Endodermal cell (in vitro differentiated cells): ENCODE data around the gene RRP1. TPM values are rescaled to one million over a fixed set of nuclear protein-coding genes. Genes with fewer than 3 reads are reported as not detected.
A peak's percentile ranks its signal among the peaks of the same experiment; 100 is the strongest.

Experiments
- DNase-seq: peaks from one replicate; pipeline ENCODE4 v3.0.0-alpha.2; 2017
- H3K27ac ChIP-seq: 2 replicates; pipeline ENCODE4 v1.5.1; 2013; ENCODE audit warnings: mild to moderate bottlenecking, low read depth, low read length, moderate library complexity
- H3K27me3 ChIP-seq: 2 replicates; pipeline ENCODE4 v1.6.1; 2013; ENCODE audit warnings: mild to moderate bottlenecking, low read length, moderate library complexity; ENCODE audit not compliant: insufficient read depth, control insufficient read depth, poor library complexity, severe bottlenecking
- H3K36me3 ChIP-seq: 2 replicates; pipeline ENCODE4 v1.7.0; 2013; ENCODE audit warnings: mild to moderate bottlenecking, low read length, moderate library complexity; ENCODE audit not compliant: control insufficient read depth, insufficient read depth
- H3K4me1 ChIP-seq: one replicate; pipeline ENCODE4 v1.7.0; 2013; ENCODE audit warnings: low read length; ENCODE audit not compliant: control insufficient read depth, insufficient read depth
- H3K4me3 ChIP-seq: 2 replicates; pipeline ENCODE4 v1.5.1; 2013; ENCODE audit warnings: mild to moderate bottlenecking, low read length, moderate library complexity
- H3K9ac ChIP-seq: 2 replicates; pipeline ENCODE4 v1.6.1; 2013; ENCODE audit warnings: mild to moderate bottlenecking, low read length, moderate library complexity; ENCODE audit not compliant: poor library complexity, severe bottlenecking; ENCODE audit errors: extremely low read depth
- H3K9me3 ChIP-seq: 2 replicates; pipeline ENCODE4 v1.6.1; 2013; ENCODE audit warnings: mild to moderate bottlenecking, low read length, moderate library complexity; ENCODE audit not compliant: control insufficient read depth
- H3K27ac Mint-ChIP-seq: 2 replicates; pipeline ENCODE4 v1.8.0; 2020; ENCODE audit warnings: mixed read lengths
- H3K27me3 Mint-ChIP-seq: 2 replicates; pipeline ENCODE4 v1.8.0; 2021; ENCODE audit warnings: mild to moderate bottlenecking, mixed read lengths; ENCODE audit not compliant: insufficient read depth
- H3K36me3 Mint-ChIP-seq: 2 replicates; pipeline ENCODE4 v1.8.0; 2020; ENCODE audit warnings: low read depth, mixed read lengths
- H3K4me1 Mint-ChIP-seq: 2 replicates; pipeline ENCODE4 v1.8.0; 2020; ENCODE audit warnings: mixed read lengths
- H3K4me3 Mint-ChIP-seq: 2 replicates; pipeline ENCODE4 v1.8.0; 2020; ENCODE audit warnings: mild to moderate bottlenecking, moderate library complexity, mixed read lengths
- H3K9me3 Mint-ChIP-seq: 2 replicates; pipeline ENCODE4 v1.8.0; 2020; ENCODE audit warnings: mild to moderate bottlenecking, mixed read lengths
- WGBS, 2 experiments: methylation state at CpG; one replicate each; pipeline versions ENCODE4 v1.1.5 to v1.1.7; 2013; ENCODE audit warnings: missing lambda C conversion rate in 2 of 2, mixed read lengths in 1 of 2; ENCODE audit not compliant: insufficient coverage in 1 of 2, insufficient read length in 1 of 2; 5-methylcytosine and 5-hydroxymethylcytosine counted together
- total RNA-seq, 2 donors: library from RNA; stranded (reverse); fragmentation: NEBNext Ultra II Directional in 1 of 2; extraction: Animal tissue kit (Norgen Biotek cat#: 25700) in 1 of 2; gene quantifications; 2 replicates in 1 of 2; 3 replicates in 1 of 2; pipeline ENCODE4 v1.2.1, GENCODE V29; 2021
- TF ChIP-seq, protein P1 (sequence below): fragments of 200-600 bp; sonication (generic); conservative IDR thresholded peaks from 2 replicates; pipeline ENCODE4 v1.5.0; 2021; ENCODE audit warnings: antibody characterized with exemption, mild to moderate bottlenecking

The RRP1 gene
- total RNA-seq, 2 donors from 2014 or later = 36.4 to 36.7 TPM

DNA sequence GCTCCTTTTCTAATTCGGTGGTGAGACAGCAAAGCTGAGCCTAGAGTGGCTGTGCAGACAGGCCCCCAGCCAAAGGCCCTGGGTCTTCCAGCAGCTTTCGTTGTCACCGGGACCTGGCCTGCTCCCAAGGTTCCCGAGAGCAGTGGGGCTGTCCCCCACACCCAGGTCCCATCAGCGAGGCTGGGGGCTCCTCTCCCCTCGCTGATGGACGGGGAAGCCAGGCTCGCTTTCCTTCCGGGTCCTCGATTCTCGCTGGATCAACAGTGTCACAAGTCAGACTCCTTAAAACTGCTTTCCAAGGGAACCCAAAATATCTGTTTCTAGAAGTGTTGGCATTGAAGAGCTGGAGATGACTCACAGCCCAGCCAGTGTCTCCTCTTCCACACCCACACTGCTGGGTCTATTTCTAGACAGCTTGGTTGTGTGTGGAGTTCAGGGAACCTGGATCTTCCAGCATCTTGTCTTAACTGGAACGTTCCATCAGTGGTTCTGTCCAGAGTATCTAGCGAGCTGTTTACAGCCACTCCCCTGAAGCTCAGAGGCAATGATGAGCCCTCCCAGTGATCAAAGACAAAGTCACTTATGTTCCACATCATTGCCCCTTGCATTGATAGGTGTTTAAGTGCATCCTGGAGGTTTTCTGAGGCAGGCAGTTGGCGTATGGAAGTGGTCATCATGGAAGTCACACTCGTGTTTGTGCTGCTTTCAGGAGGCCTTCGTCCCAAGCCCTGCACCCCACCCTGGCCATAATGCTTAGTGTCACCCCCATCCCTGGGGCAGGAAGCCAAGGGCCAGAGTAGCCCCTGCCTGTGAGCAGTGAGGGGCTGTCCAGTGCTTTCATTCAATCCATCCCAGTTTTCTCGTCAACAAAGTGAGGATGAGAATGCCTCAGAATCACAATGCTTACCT, 35.2 kb downstream of the RRP1 start:
- Mint-ChIP-seq H3K9me3 (peaks cover 11% of the 10 kb centered on the region), H3K4me3 (no peak overlapping the region), H3K27ac (no peak overlapping the region), H3K36me3 (peaks cover 3% of the 10 kb centered on the region), H3K4me1 (peaks cover 4% of the 10 kb centered on the region), H3K27me3 (peaks cover 1% of the 10 kb centered on the region)
- Histone ChIP-seq H3K4me3 (no peak overlapping the region), H3K9ac (no peak overlapping the region), H3K36me3 (no peaks in the 10 kb centered on the region), H3K27me3 (no peaks in the 10 kb centered on the region), H3K9me3 (no peaks in the 10 kb centered on the region), H3K4me1 (no peaks in the 10 kb centered on the region), H3K27ac (no peak overlapping the region)
- TF ChIP-seq, protein P1, sequence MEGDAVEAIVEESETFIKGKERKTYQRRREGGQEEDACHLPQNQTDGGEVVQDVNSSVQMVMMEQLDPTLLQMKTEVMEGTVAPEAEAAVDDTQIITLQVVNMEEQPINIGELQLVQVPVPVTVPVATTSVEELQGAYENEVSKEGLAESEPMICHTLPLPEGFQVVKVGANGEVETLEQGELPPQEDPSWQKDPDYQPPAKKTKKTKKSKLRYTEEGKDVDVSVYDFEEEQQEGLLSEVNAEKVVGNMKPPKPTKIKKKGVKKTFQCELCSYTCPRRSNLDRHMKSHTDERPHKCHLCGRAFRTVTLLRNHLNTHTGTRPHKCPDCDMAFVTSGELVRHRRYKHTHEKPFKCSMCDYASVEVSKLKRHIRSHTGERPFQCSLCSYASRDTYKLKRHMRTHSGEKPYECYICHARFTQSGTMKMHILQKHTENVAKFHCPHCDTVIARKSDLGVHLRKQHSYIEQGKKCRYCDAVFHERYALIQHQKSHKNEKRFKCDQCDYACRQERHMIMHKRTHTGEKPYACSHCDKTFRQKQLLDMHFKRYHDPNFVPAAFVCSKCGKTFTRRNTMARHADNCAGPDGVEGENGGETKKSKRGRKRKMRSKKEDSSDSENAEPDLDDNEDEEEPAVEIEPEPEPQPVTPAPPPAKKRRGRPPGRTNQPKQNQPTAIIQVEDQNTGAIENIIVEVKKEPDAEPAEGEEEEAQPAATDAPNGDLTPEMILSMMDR = no peak
- DNase-seq = no peak
- whole genome bisulfite sequencing, 2 experiments = 91 to 93% methylated on average over 15 to 17 of the region's 17 CpGs

DNA sequence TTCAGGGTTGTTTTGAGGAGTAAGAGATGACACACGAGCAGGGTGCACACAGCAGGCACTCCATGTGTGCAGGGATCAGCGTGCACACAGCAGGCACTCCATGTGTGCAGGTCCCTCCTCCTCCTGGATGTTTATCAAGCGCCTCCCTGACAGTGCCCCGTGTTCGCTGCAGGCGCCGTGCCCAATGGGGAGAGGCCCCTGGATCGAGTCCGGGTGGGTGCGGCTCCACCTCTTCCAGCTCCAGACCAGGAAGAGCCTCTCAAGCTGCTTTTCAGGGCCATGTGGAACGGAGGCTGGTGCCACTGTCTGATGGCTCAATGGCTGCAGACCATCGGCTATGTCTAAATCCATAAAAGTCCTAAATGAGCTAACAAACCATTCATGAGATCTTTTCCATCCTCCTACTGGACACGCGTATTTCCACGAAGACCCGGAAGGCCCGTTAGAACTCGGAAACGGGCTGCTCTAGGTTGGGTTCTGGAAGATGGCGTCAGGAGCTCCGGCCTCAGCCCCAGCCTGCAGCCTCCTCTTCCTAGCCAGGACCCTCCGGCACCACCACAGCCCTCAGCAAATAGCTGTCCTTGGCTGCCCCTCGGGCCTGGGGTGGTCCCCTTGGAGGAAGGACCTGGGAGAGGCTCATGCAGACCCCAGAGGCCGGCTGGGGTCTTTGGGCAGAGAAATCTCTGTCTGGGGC, 36.0 kb downstream of the RRP1 start:
- peaks cover 8% of the 10 kb centered on the region for H3K9me3 Mint-ChIP-seq
- Histone ChIP-seq H3K4me1 (no peaks in the 10 kb centered on the region), H3K9ac (no peak overlapping the region), H3K9me3 (no peaks in the 10 kb centered on the region), H3K36me3 (no peaks in the 10 kb centered on the region), H3K27ac (no peak overlapping the region), H3K4me3 (no peak overlapping the region), H3K27me3 (no peaks in the 10 kb centered on the region)
- no peak overlapping the region for H3K27ac Mint-ChIP-seq
- DNase-seq = no peak
- whole genome bisulfite sequencing, 2 experiments = 94% methylated on average over 19 to 24 of the region's 24 CpGs
- no peak overlapping the region for H3K4me3 Mint-ChIP-seq
- TF ChIP-seq, protein P1 = no peak
- peaks cover 3% of the 10 kb centered on the region for H3K27me3 Mint-ChIP-seq
- H3K4me1 Mint-ChIP-seq = peaks cover 4% of the 10 kb centered on the region
- peaks cover 2% of the 10 kb centered on the region for H3K36me3 Mint-ChIP-seq

DNA sequence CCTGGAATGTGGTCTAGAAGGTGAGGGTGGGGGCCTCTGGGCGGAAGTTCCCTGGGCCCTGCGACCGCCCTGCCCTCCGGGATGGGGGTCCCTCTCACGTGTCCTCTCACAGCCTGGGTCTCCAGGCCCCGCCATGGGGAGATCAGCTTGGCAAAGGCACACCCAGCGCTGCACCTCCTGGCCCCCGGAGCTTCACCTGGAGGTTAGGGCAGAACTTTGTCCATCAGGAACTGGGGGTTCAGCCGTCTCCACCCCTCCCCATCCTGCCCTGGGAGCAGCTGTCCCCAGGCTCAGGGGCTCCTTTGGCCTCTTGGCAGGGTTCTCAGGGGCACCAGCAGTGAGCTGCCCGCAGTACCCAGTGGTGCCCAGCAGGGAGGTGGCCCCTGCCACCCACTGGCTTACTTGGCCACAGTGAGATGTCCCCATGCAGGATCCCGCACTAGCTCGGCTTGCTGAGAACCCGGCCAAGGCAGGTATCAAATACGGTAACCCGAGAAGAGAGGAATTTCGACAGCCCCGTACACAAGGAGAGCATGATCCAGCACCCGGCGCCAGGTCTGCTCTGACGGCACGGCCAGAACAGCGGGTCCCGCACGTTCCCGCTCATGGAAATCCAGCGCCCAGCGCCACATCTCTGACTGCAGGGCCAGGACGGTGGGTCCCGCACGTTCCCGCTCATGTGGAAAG, 36.7 kb downstream of the RRP1 start:
- no peaks in the 10 kb centered on the region for H3K4me1 ChIP-seq
- peak overlapping the region; percentile 44 for H3K27ac Mint-ChIP-seq
- H3K4me1 Mint-ChIP-seq = peaks cover 4% of the 10 kb centered on the region
- TF ChIP-seq, protein P1 = peak; percentile 62
- no peak overlapping the region for H3K9ac ChIP-seq
- no peak overlapping the region for H3K27ac ChIP-seq
- H3K9me3 ChIP-seq = no peaks in the 10 kb centered on the region
- no peaks in the 10 kb centered on the region for H3K27me3 ChIP-seq
- whole genome bisulfite sequencing, 2 experiments = 84 to 89% methylated on average over 25 to 31 of the region's 31 CpGs
- H3K27me3 Mint-ChIP-seq = peaks cover 4% of the 10 kb centered on the region
- H3K36me3 Mint-ChIP-seq = no peaks in the 10 kb centered on the region
- peaks cover 1% of the 10 kb centered on the region for H3K9me3 Mint-ChIP-seq
- no peaks in the 10 kb centered on the region for H3K36me3 ChIP-seq
- no peak overlapping the region for H3K4me3 Mint-ChIP-seq
- no peak overlapping the region for H3K4me3 ChIP-seq
- DNase-seq = peak; percentile 75
